WI38 (cell line): Measurements from ENCODE around the gene NBPF20.
"Not testable (repeated sequence)": the region's sequence is repeated elsewhere in the genome, so short reads cannot be mapped to it uniquely, and the experiment has no call there.

ENCODE experiments used
- H3K4me3 ChIP-seq: 2 replicates; pipeline ENCODE4 v1.5.1; 2011; ENCODE audit warnings: low read depth, mild to moderate bottlenecking, control low read depth, low read length

NBPF20 gene

DNA sequence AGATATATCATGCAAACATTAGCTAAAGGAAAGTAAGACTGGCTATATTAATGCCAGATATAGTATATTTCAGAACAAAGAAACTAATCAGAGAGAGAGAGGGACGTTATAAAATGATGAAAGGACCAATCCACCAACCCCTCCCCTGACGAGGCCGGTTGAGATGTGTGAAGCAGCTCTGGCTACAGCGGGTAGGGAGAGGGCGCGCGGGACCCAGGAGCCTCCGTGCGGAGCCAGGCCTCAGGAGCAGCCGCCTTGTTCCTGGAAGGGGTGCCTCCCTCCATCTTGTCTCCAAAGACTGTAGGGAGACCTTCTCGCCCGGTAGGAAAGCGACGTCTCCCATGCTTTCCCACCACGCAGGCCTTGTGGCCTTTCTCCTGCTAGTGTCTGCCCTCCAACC is 5.4 kb upstream of the NBPF20 start:
- H3K4me3 ChIP-seq: not testable (repeated sequence)

DNA sequence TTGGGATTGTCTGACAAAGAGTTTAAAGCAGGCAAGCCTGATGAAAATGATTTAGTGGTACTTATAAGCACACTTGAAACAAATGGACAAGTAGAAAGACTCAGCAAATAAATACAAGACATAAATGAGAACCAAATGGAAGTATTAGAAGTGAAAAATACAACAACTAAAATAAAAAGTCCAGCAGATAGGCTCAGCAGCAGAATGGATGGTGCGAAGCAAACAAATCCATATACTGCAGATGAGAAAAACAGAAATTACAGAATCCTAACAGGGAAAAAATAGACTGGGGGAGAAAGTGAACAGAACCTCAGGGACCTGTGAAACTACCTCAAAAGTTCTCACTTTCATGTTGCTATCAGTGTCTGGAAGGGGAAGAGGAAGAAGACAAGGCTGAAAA is 3.9 kb upstream of the NBPF20 start:
- not testable (repeated sequence) for H3K4me3 ChIP-seq

DNA sequence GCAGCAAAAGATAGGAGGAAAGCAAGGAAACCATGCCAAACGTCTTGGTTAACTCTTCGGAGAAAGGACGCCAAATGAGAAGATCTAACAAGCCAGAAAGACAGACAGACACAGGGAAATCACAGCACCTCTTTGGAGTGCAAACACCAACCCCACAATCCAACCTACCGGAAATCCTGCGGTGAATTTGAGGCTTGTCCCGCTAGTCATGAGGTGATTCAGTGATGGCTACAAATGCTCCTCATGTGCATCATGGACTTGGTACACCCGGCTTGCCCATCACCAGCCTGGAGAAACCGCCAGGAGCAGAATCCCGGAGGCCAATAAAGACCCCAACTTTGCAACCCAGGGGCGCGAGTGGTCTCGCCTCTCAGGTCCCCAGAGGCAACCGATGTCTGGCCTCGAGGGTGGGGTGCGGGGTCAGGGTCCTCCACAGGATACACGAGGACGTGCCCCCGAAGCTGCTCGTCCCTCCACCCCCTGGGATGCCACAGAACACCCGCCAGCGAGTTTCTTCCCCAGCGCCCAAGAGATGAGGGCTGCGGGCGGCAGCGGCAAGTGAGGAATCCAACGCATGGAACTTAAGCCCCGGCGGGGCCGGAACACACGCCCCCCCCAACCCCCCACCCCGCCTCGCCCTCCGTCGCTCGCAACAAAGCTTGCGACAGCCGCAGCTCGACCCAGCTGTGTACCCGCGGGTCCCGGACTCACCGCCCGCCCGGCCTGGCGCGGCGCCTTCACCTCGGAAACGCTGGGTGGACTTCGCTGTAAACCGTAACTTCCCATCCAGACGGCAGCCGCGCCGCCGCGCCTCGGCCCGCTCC is 579 bp downstream of the NBPF20 start:
- H3K4me3 ChIP-seq: peak overlapping the region; percentile 68

DNA sequence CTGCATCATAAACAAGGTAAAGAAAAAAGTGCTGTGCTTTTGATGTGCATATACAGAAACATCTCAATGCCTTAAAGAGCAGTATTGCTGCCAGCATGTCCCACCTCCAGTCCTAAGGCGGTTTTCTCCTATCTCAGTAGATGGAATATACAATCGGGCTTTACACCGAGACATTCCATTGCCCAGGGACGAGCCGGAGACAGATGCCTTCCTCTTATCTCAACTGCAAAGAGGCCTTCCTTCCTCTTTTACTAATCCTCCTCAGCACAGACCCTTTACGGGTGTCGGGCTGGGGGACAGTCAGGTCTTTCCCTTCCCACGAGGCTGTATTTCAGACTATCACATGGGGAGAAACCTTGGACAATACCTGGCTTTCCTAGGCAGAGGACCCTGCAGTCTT is 10.3 kb downstream of the NBPF20 start:
- H3K4me3 ChIP-seq: not testable (repeated sequence)

DNA sequence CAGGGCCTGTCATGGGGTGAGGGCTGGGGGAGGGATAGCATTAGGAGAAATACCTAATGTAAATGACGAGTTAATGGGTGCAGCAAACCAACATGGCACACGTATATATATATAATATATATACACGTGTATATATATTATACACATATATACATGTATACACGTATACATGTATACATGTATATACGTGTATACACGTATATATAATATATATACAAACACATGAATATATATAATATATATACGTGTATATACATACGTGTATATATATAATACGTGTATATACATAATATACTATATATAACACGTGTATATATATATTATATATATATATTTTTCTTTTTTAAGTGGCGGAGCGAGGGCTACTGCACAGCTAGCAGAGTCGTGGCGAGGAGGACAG is 18.1 kb downstream of the NBPF20 start:
- H3K4me3 ChIP-seq: not testable (repeated sequence)

DNA sequence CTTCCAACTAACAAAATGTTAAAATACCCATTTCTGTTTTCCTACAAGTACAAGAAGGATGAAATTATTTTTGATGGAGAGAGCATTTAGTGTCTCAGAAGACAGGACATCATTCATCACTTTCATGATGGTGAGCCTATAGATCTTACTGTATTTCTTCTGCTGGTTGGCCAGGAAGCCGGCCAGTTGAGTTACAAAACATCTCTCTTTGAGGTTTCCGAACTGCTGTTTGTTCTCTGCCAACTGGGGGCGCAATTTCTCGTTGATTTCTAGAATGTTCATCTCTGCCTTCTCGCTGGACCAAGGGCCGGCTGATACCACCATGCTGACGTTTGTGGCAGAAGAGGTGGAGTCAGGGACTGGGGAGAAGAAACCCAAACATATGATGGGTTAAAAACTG is 20.5 kb downstream of the NBPF20 start:
- not testable (repeated sequence) for H3K4me3 ChIP-seq

DNA sequence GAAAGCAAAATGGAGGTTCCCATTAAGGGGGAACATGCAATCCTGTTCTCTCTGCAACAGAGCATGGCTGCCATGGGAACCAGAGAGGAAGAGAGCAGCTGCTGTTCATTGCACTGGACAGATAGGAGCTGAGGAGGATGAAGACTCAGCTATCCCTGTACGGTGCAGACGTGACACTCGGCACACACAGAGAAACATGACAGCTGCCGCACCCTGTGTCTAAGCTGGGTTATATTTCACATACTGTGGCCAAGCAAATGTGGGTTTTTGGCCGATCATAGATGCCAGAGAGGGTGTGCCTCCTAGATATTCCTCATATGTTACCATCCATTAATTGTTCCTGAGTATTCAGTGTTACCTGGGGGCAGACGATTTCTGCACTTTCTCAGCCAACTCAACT is 24.7 kb downstream of the NBPF20 start:
- H3K4me3 ChIP-seq: not testable (repeated sequence)
